Left lung (tissue), 10 donors: Measurements from ENCODE around the gene SLF2. TPM values are rescaled to one million over a fixed set of nuclear protein-coding genes. Genes with fewer than 3 reads are reported as not detected.

ENCODE experiments used
- ATAC-seq: fragments of 200-7000 bp; cut with Tn5 transposase; one replicate; pipeline ENCODE4 v1.9.1; 2020; ENCODE audit warnings: moderate library complexity
- DNase-seq, 4 donors: peaks; one replicate each; pipeline ENCODE4 v3.0.0-alpha.2; 2013 to 2020
- H3K27ac ChIP-seq, 2 donors: fragments of 200-600 bp; sonication (generic) in 1 of 2; one replicate each; pipeline versions ENCODE4 v1.5.0 to v1.8.0; 2020 to 2021
- H3K27me3 ChIP-seq, 2 donors: fragments of 200-600 bp; sonication (generic) in 1 of 2; one replicate each; pipeline versions ENCODE4 v1.5.0 to v1.8.0; 2020 to 2021
- H3K36me3 ChIP-seq, 2 donors: fragments of 200-600 bp; sonication (generic) in 1 of 2; one replicate each; pipeline versions ENCODE4 v1.5.0 to v1.8.0; 2020 to 2021
- H3K4me1 ChIP-seq, 2 donors: fragments of 200-600 bp; one replicate each; pipeline ENCODE4 v1.8.0; 2021
- H3K4me3 ChIP-seq, 2 donors: fragments of 200-600 bp; sonication (generic) in 1 of 2; one replicate each; pipeline versions ENCODE4 v1.5.0 to v1.8.0; 2020 to 2021; ENCODE audit warnings: mild to moderate bottlenecking in 1 of 2
- H3K9me3 ChIP-seq, 2 donors: fragments of 200-600 bp; sonication (generic) in 1 of 2; one replicate each; pipeline versions ENCODE4 v1.5.0 to v1.8.0; 2020 to 2021
- CTCF ChIP-seq, 2 donors: fragments of 200-600 bp; sonication (generic) in 1 of 2; IDR thresholded peaks; one replicate each; pipeline versions ENCODE4 v1.5.0 to v1.8.0; 2021; ENCODE audit warnings: antibody characterized with exemption in 2 of 2
- intact Hi-C, 2 donors: fragments of 100-400 bp; cut with DNase I; formaldehyde crosslinking; loops; one replicate each; pipeline versions ENCODE4 v1.11.2 to v1.14.2; 2022
- polyA plus RNA-seq, 6 donors: library from polyadenylated mRNA; unstranded; fragments of 120-200 nt; gene quantifications; one replicate each; pipeline ENCODE4 v1.2.1, GENCODE V29; 2013; ENCODE audit not compliant: insufficient read length in 6 of 6
- total RNA-seq, 2 donors: library from RNA; stranded (reverse); fragmentation: NEBNext Ultra II Directional; extraction: Animal tissue kit (Norgen Biotek cat#: 25700); gene quantifications; one replicate each; pipeline ENCODE4 v1.2.1, GENCODE V29; 2021
- donor health status: DM: no; HTN: yes; CAD: no.
- donor health status: DM: no; HTN: no; CAD: no.

SLF2 gene
- total and polyA plus RNA-seq, 8 donors: 26.4 to 70.7 (median 60.4) TPM

- Histone ChIP-seq H3K4me1 (peaks cover 5 to 15% of the 10 kb centered on the region in 2 donors), H3K9me3 (no peaks in the 10 kb centered on the region), H3K36me3 (peaks cover 0 to 46% of the 10 kb centered on the region in 2 donors), H3K4me3 (no peak overlapping the region), H3K27ac (no peak overlapping the region), H3K27me3 (peaks cover 0 to 15% of the 10 kb centered on the region in 2 donors)
- intact Hi-C loops: no loop called here
- ATAC-seq (no peak), DNase-seq (no peak)
- TF ChIP-seq CTCF (IDR thresholded peaks at IDR 0.05): no peak
Observed at GRCh38 chr10:100965820-100966219, 53.1 kb downstream of the SLF2 start.

- H3K36me3 ChIP-seq: peaks cover 0 to 36% of the 10 kb centered on the region in 2 donors
Observed at GRCh38 chr10:100966887-100967286, 54.1 kb downstream of the SLF2 start.

DNA sequence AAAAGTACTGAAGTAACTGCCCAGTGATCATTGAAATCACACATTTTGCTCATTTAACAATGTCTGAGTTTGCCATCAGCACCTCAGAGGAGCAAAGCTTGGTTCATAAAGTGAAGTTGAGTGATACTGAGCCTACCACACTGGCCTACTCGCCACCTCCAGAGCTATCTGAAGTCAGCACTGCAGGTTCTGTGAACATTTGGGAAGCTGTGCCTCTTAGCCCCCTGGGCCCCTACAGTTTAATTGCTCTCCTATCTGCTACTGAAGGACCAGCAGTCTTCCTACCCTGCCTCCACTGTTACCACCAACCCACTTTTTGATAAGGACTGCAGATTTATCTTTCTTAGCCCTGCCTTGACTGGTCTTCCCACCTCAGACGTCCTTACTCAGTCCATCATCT lies 54.6 kb downstream of the SLF2 start:
- Histone ChIP-seq H3K27ac (no peak overlapping the region), H3K9me3 (no peaks in the 10 kb centered on the region), H3K36me3 (peaks cover 0 to 31% of the 10 kb centered on the region in 2 donors), H3K4me3 (no peak overlapping the region), H3K27me3 (peaks cover 0 to 15% of the 10 kb centered on the region in 2 donors), H3K4me1 (peaks cover 5 to 15% of the 10 kb centered on the region in 2 donors)
- intact Hi-C loops: no loop called here
- ATAC-seq: no peak
- TF ChIP-seq CTCF (IDR thresholded peaks at IDR 0.05): no peak
- DNase-seq: no peak

More at GRCh38 chr10:100966887-100967286, 54.1 kb downstream of the SLF2 start:
- Histone ChIP-seq H3K4me3 (no peak overlapping the region), H3K27ac (no peak overlapping the region), H3K27me3 (peaks cover 0 to 15% of the 10 kb centered on the region in 2 donors), H3K4me1 (peaks cover 5 to 15% of the 10 kb centered on the region in 2 donors), H3K9me3 (no peaks in the 10 kb centered on the region)
- DNase-seq (no peak), ATAC-seq (no peak)
- TF ChIP-seq CTCF (IDR thresholded peaks at IDR 0.05): no peak
- intact Hi-C loops: no loop called here

DNA sequence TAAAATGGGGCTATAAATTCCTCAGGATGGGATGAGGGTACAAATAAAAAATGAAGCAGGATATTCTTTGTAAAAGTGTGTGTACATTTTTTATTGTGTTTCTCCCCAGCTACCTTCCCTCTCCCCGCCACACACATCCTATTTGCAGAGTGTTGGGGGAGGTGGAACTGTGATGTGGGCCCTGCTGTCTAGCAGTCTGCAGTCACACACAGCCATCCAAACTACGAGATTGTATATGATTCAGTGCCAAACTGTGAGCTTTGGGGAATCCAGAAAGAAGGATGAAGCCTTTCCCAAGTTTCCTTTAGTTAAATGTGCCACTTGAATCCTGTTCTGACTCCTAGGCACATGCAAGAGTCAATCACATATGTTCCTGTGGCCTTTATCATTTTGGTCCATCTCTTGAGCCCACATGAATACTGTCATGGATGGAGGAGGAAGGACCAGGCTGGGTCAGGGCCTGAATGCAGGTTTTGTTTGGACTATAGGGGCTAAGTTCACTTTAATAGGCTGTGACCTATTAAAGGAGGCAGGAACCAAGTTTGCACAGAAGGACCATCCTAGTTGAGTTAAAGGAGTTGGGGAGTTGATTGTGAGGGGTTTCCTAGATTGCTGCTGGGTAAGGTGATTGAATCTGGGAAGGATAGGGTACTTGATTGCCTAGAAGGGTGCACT lies 55.4 kb downstream of the SLF2 start:
- DNase-seq: no peak
- intact Hi-C loops: no loop called here
- Histone ChIP-seq H3K36me3 (peaks cover 0 to 24% of the 10 kb centered on the region in 2 donors), H3K27me3 (peaks cover 0 to 15% of the 10 kb centered on the region in 2 donors), H3K4me3 (no peak overlapping the region), H3K9me3 (no peaks in the 10 kb centered on the region), H3K4me1 (peaks cover 5 to 15% of the 10 kb centered on the region in 2 donors), H3K27ac (no peak overlapping the region)
- TF ChIP-seq CTCF (IDR thresholded peaks at IDR 0.05): no peak
- ATAC-seq: no peak

DNA sequence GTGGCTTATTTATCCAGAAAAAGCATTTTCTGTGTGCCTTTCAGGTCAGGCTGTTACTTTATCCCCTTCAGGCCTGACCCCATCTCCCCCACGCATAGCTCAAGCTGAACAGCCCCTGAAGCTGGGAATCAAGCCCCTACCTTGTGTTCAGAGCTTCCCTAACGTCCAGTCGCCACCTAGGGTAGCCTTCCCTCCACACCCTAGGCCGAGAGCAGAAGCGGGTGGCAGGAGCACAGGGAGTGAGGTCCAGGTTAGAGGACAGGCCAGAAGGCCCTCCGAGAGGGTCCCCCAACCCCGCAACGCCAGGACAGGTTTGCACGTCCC lies 56.1 kb downstream of the SLF2 start:
- Histone ChIP-seq H3K27ac (no peak overlapping the region), H3K27me3 (peaks cover 0 to 15% of the 10 kb centered on the region in 2 donors), H3K9me3 (no peaks in the 10 kb centered on the region), H3K4me3 (peak overlapping the region; percentile 54 to 61), H3K36me3 (peaks cover 0 to 18% of the 10 kb centered on the region in 2 donors), H3K4me1 (peaks cover 5 to 15% of the 10 kb centered on the region in 2 donors)
- intact Hi-C loops: no loop called here
- ATAC-seq (peak; percentile 30), DNase-seq (no peak)
- TF ChIP-seq CTCF (IDR thresholded peaks at IDR 0.05): no peak
